A673 (cell line): Measurements from ENCODE around the gene FNDC10. TPM values are rescaled to one million over a fixed set of nuclear protein-coding genes. Genes with fewer than 3 reads are reported as not detected.
A peak's percentile ranks its signal among the peaks of the same experiment; 100 is the strongest.

Experiments used
- BruUV-seq: library from RNA; stranded (reverse); fragments of 400-500 nt; replicated peaks from 2 replicates; lab custom pipeline; 2021; lab: Mats Ljungman, UMichigan
- CTCF ChIA-PET: fragments of 300-600 bp; sonication (Branson Sonifier 250); formaldehyde crosslinking; loops from one replicate; lab custom pipeline; 2022; ENCODE audit warnings: antibody characterized with exemption; lab: Charles Lee
- POLR2A ChIA-PET: fragments of 300-600 bp; sonication (Branson Sonifier 250); formaldehyde crosslinking; loops from one replicate; lab custom pipeline; 2022; ENCODE audit warnings: antibody characterized with exemption; ENCODE audit not compliant: low non-redundant PET; lab: Charles Lee
- DNase-seq: peaks from one replicate; pipeline ENCODE4 v3.0.0-alpha.2; 2015; ENCODE audit warnings: low spot score
- H3K27ac ChIP-seq: fragments of 200-600 bp; sonication (generic); 2 replicates; pipeline ENCODE4 v1.5.1; 2016; ENCODE audit warnings: mixed run types, low read depth, mild to moderate bottlenecking, mixed read lengths, antibody characterized with exemption, low read length; ENCODE audit not compliant: poor library complexity, severe bottlenecking
- H3K27me3 ChIP-seq: fragments of 200-600 bp; sonication (generic); replicated peaks from 2 replicates; pipeline ENCODE4 v1.6.1; 2017; ENCODE audit warnings: mixed run types, low read depth, mild to moderate bottlenecking, mixed read lengths, antibody characterized with exemption, low read length; ENCODE audit not compliant: insufficient read depth, poor library complexity
- H3K36me3 ChIP-seq: fragments of 200-600 bp; sonication (generic); 2 replicates; pipeline ENCODE4 v1.6.1; 2016; ENCODE audit warnings: mixed run types, mild to moderate bottlenecking, mixed read lengths, antibody characterized with exemption, low read length; ENCODE audit not compliant: insufficient read depth, poor library complexity, severe bottlenecking
- H3K4me1 ChIP-seq: fragments of 200-600 bp; sonication (generic); 2 replicates; pipeline ENCODE4 v1.6.1; 2017; ENCODE audit warnings: mixed run types, mild to moderate bottlenecking, mixed read lengths, antibody characterized with exemption, low read length; ENCODE audit not compliant: insufficient read depth, poor library complexity, severe bottlenecking
- H3K4me3 ChIP-seq: fragments of 200-600 bp; sonication (generic); 2 replicates; pipeline ENCODE4 v1.5.1; 2016; ENCODE audit warnings: low read depth, mixed run types, mild to moderate bottlenecking, mixed read lengths, low read length; ENCODE audit not compliant: poor library complexity, severe bottlenecking
- H3K9me3 ChIP-seq: fragments of 200-600 bp; sonication (generic); 2 replicates; pipeline ENCODE4 v1.6.1; 2016; ENCODE audit warnings: mixed run types, low read depth, mild to moderate bottlenecking, mixed read lengths, antibody characterized with exemption, low read length; ENCODE audit not compliant: poor library complexity, severe bottlenecking
- CTCF ChIP-seq: fragments of 300-800, 200-600 bp; sonication (generic); conservative IDR thresholded peaks from 2 replicates; pipeline ENCODE4 v1.5.1; 2017; ENCODE audit warnings: low read depth, mild to moderate bottlenecking, antibody characterized with exemption, low read length, moderate library complexity, mixed read lengths
- EZH2 ChIP-seq: fragments of 200-600 bp; sonication (generic); IDR thresholded peaks from 2 replicates; pipeline ENCODE4 v1.6.1; 2017; ENCODE audit warnings: borderline replicate concordance, low read depth, mild to moderate bottlenecking, mixed read lengths, antibody characterized with exemption, low read length; ENCODE audit not compliant: poor library complexity, severe bottlenecking
- intact Hi-C: fragments of 100-400 bp; cut with micrococcal nuclease; formaldehyde crosslinking; loops from one replicate; pipeline ENCODE4 v1.10.0; 2022; ENCODE audit not compliant: unreplicated experiment
- total RNA-seq: library from RNA; stranded (reverse); gene quantifications from 2 replicates; pipeline ENCODE4 v1.2.3, GENCODE V29; 2021

Gene FNDC10
- total RNA-seq, 1 experiment from 2014 or later, result 1.7 TPM

GRCh38 chr1:1554926-1555915, 44.7 kb downstream of the FNDC10 start:
- peaks cover 3% of the 10 kb centered on the region for H3K36me3 ChIP-seq
- BruUV-seq, result no TSS peak

GRCh38 chr1:1554550-1554925, 45.4 kb downstream of the FNDC10 start:
- CTCF ChIA-PET, result no interaction called here
- no peak for TF ChIP-seq CTCF
- Histone ChIP-seq H3K36me3 (no peaks in the 10 kb centered on the region), H3K27me3 (no peaks in the 10 kb centered on the region), H3K4me1 (no peaks in the 10 kb centered on the region), H3K9me3 (no peaks in the 10 kb centered on the region), H3K4me3 (no peak overlapping the region), H3K27ac (no peak overlapping the region)
- BruUV-seq, result no TSS peak
- no peak for DNase-seq
- intact Hi-C loops, result no loop called here
- POLR2A ChIA-PET, result no interaction called here

More at GRCh38 chr1:1554926-1555915, 44.7 kb downstream of the FNDC10 start:
- Histone ChIP-seq H3K4me3 (no peak overlapping the region), H3K4me1 (no peaks in the 10 kb centered on the region), H3K27me3 (no peaks in the 10 kb centered on the region), H3K9me3 (no peaks in the 10 kb centered on the region), H3K27ac (no peak overlapping the region)
- ChIA-PET CTCF (no interaction called here), POLR2A (no interaction called here)
- TF ChIP-seq EZH2 (no peak), CTCF (no peak)
- intact Hi-C loops, result no loop called here
- DNase-seq, result peak; percentile 46

- BruUV-seq, result no TSS peak
- CTCF ChIA-PET, result no interaction called here
- no peak for DNase-seq
These were observed 46.0 kb downstream of the FNDC10 start for GRCh38 chr1:1553821-1554494.

More at GRCh38 chr1:1553821-1554494, 46.0 kb downstream of the FNDC10 start:
- POLR2A ChIA-PET, result no interaction called here
- no peaks in the 10 kb centered on the region for H3K27me3 ChIP-seq
- H3K4me3 ChIP-seq, result no peak overlapping the region
- TF ChIP-seq CTCF (no peak), EZH2 (no peak)
- no peaks in the 10 kb centered on the region for H3K9me3 ChIP-seq
- no peak overlapping the region for H3K27ac ChIP-seq
- H3K4me1 ChIP-seq, result no peaks in the 10 kb centered on the region
- intact Hi-C loops, result no loop called here
- H3K36me3 ChIP-seq, result no peaks in the 10 kb centered on the region
